ENCODE results near the gene WHRN. TPM values are rescaled to one million over a fixed set of nuclear protein-coding genes. Genes with fewer than 3 reads are reported as not detected.

The WHRN gene
- total RNA-seq, 2 donors from 2014 or later, result 7.1 to 8.6 TPM

GRCh38 chr9:114525513-114525912, 20.2 kb upstream of the WHRN start:
- Mint-ChIP-seq H3K27ac (no peak overlapping the region), H3K36me3 (ENCODE audit: insufficient read depth in 2 of 2) (no peaks in the 10 kb centered on the region), H3K9me3 (no peaks in the 10 kb centered on the region), H3K4me3 (no peak overlapping the region), H3K4me1 (ENCODE audit: low read depth) (no peaks in the 10 kb centered on the region), H3K27me3 (ENCODE audit: low read depth) (peaks cover 53% of the 10 kb centered on the region)
- ATAC-seq (replicated peaks in 1 of 2) (no peak), DNase-seq (no peak)

- Mint-ChIP-seq H3K9me3 (no peaks in the 10 kb centered on the region), H3K4me1 (ENCODE audit: low read depth) (no peaks in the 10 kb centered on the region), H3K27ac (no peak overlapping the region), H3K36me3 (ENCODE audit: insufficient read depth in 2 of 2) (no peaks in the 10 kb centered on the region), H3K4me3 (no peak overlapping the region), H3K27me3 (ENCODE audit: low read depth) (peaks cover 53% of the 10 kb centered on the region)
- ATAC-seq (replicated peaks in 1 of 2) (no peak), DNase-seq (no peak)
These were observed 19.0 kb upstream of the WHRN start for GRCh38 chr9:114524247-114524681.

GRCh38 chr9:114522847-114523246, 17.6 kb upstream of the WHRN start:
- H3K9me3 Mint-ChIP-seq, result no peaks in the 10 kb centered on the region
- no peak for ATAC-seq (replicated peaks in 1 of 2)
- H3K4me1 Mint-ChIP-seq (ENCODE audit: low read depth), result peaks cover 7% of the 10 kb centered on the region
- no peaks in the 10 kb centered on the region for H3K36me3 Mint-ChIP-seq (ENCODE audit: insufficient read depth in 2 of 2)
- H3K27ac Mint-ChIP-seq, result no peak overlapping the region
- DNase-seq, result no peak
- H3K27me3 Mint-ChIP-seq (ENCODE audit: low read depth), result peaks cover 53% of the 10 kb centered on the region
- H3K4me3 Mint-ChIP-seq, result no peak overlapping the region

GRCh38 chr9:114522286-114522685, 17.0 kb upstream of the WHRN start:
- Mint-ChIP-seq H3K4me1 (ENCODE audit: low read depth) (peaks cover 7% of the 10 kb centered on the region), H3K4me3 (no peak overlapping the region), H3K27ac (no peak overlapping the region)

GRCh38 chr9:114521846-114522245, 16.6 kb upstream of the WHRN start:
- H3K27me3 Mint-ChIP-seq (ENCODE audit: low read depth), result peaks cover 52% of the 10 kb centered on the region
- ATAC-seq (replicated peaks in 1 of 2) (no peak), DNase-seq (no peak)
- no peak overlapping the region for H3K4me3 Mint-ChIP-seq
- H3K27ac Mint-ChIP-seq, result no peak overlapping the region
- H3K36me3 Mint-ChIP-seq (ENCODE audit: insufficient read depth in 2 of 2), result no peaks in the 10 kb centered on the region
- H3K4me1 Mint-ChIP-seq (ENCODE audit: low read depth), result peaks cover 7% of the 10 kb centered on the region
- H3K9me3 Mint-ChIP-seq, result no peaks in the 10 kb centered on the region

More at GRCh38 chr9:114522286-114522685, 17.0 kb upstream of the WHRN start:
- Mint-ChIP-seq H3K36me3 (ENCODE audit: insufficient read depth in 2 of 2) (no peaks in the 10 kb centered on the region), H3K9me3 (no peaks in the 10 kb centered on the region), H3K27me3 (ENCODE audit: low read depth) (peaks cover 53% of the 10 kb centered on the region)
- no peak for ATAC-seq (replicated peaks in 1 of 2)
- DNase-seq, result no peak

- no peak for ATAC-seq (replicated peaks in 1 of 2)
- no peak overlapping the region for H3K4me3 Mint-ChIP-seq
- no peaks in the 10 kb centered on the region for H3K36me3 Mint-ChIP-seq (ENCODE audit: insufficient read depth in 2 of 2)
These were observed 13.3 kb upstream of the WHRN start for GRCh38 chr9:114518599-114519022.

GRCh38 chr9:114518120-114518519, 12.8 kb upstream of the WHRN start:
- Mint-ChIP-seq H3K4me3 (no peak overlapping the region), H3K9me3 (no peaks in the 10 kb centered on the region), H3K27me3 (ENCODE audit: low read depth) (peaks cover 18% of the 10 kb centered on the region), H3K27ac (no peak overlapping the region), H3K4me1 (ENCODE audit: low read depth) (peaks cover 10% of the 10 kb centered on the region), H3K36me3 (ENCODE audit: insufficient read depth in 2 of 2) (no peaks in the 10 kb centered on the region)
- ATAC-seq (replicated peaks in 1 of 2) (no peak), DNase-seq (no peak)

More at GRCh38 chr9:114518599-114519022, 13.3 kb upstream of the WHRN start:
- no peak for DNase-seq
- Mint-ChIP-seq H3K27ac (no peak overlapping the region), H3K27me3 (ENCODE audit: low read depth) (peaks cover 23% of the 10 kb centered on the region), H3K4me1 (ENCODE audit: low read depth) (peaks cover 7% of the 10 kb centered on the region), H3K9me3 (no peaks in the 10 kb centered on the region)

- DNase-seq (no peak), ATAC-seq (replicated peaks in 1 of 2) (peak in 1 of 2 donors; percentile 68)
- H3K27me3 Mint-ChIP-seq (ENCODE audit: low read depth), result peaks cover 12% of the 10 kb centered on the region
- H3K36me3 Mint-ChIP-seq (ENCODE audit: insufficient read depth in 2 of 2), result no peaks in the 10 kb centered on the region
- H3K9me3 Mint-ChIP-seq, result no peaks in the 10 kb centered on the region
- no peak overlapping the region for H3K27ac Mint-ChIP-seq
- H3K4me1 Mint-ChIP-seq (ENCODE audit: low read depth), result peaks cover 19% of the 10 kb centered on the region
- no peak overlapping the region for H3K4me3 Mint-ChIP-seq
These were observed 11.6 kb upstream of the WHRN start for GRCh38 chr9:114516913-114517312.

- ATAC-seq (replicated peaks in 1 of 2) (no peak), DNase-seq (no peak)
- Mint-ChIP-seq H3K4me3 (no peak overlapping the region), H3K9me3 (no peaks in the 10 kb centered on the region), H3K36me3 (ENCODE audit: insufficient read depth in 2 of 2) (no peaks in the 10 kb centered on the region), H3K27me3 (ENCODE audit: low read depth) (no peaks in the 10 kb centered on the region), H3K4me1 (ENCODE audit: low read depth) (peaks cover 19% of the 10 kb centered on the region), H3K27ac (no peak overlapping the region)
These were observed 10.3 kb upstream of the WHRN start for GRCh38 chr9:114515528-114515927.

GRCh38 chr9:114513959-114514267, 8.6 kb upstream of the WHRN start:
- H3K36me3 Mint-ChIP-seq (ENCODE audit: insufficient read depth in 2 of 2), result no peaks in the 10 kb centered on the region
- H3K4me1 Mint-ChIP-seq (ENCODE audit: low read depth), result peaks cover 19% of the 10 kb centered on the region
- ATAC-seq (replicated peaks in 1 of 2) (no peak), DNase-seq (no peak)
- peaks cover 6% of the 10 kb centered on the region for H3K27me3 Mint-ChIP-seq (ENCODE audit: low read depth)
- no peaks in the 10 kb centered on the region for H3K9me3 Mint-ChIP-seq
- no peak overlapping the region for H3K27ac Mint-ChIP-seq
- no peak overlapping the region for H3K4me3 Mint-ChIP-seq

- no peak overlapping the region for H3K27ac Mint-ChIP-seq
- H3K27me3 Mint-ChIP-seq (ENCODE audit: low read depth), result peaks cover 12% of the 10 kb centered on the region
- no peaks in the 10 kb centered on the region for H3K36me3 Mint-ChIP-seq (ENCODE audit: insufficient read depth in 2 of 2)
- DNase-seq (no peak), ATAC-seq (replicated peaks in 1 of 2) (peak in 1 of 2 donors; percentile 25)
- H3K4me3 Mint-ChIP-seq, result no peak overlapping the region
- no peaks in the 10 kb centered on the region for H3K9me3 Mint-ChIP-seq
- peaks cover 13% of the 10 kb centered on the region for H3K4me1 Mint-ChIP-seq (ENCODE audit: low read depth)
These were observed 8.0 kb upstream of the WHRN start for GRCh38 chr9:114513055-114513958.

- peaks cover 12% of the 10 kb centered on the region for H3K4me1 Mint-ChIP-seq (ENCODE audit: low read depth)
- no peak overlapping the region for H3K4me3 Mint-ChIP-seq
- DNase-seq, result no peak
- H3K9me3 Mint-ChIP-seq, result no peaks in the 10 kb centered on the region
- H3K36me3 Mint-ChIP-seq (ENCODE audit: insufficient read depth in 2 of 2), result no peaks in the 10 kb centered on the region
- peaks cover 23% of the 10 kb centered on the region for H3K27me3 Mint-ChIP-seq (ENCODE audit: low read depth)
- no peak overlapping the region for H3K27ac Mint-ChIP-seq
- ATAC-seq (replicated peaks in 1 of 2), result no peak
These were observed 7.0 kb upstream of the WHRN start for GRCh38 chr9:114511978-114512874.

GRCh38 chr9:114507726-114508125, 2.5 kb upstream of the WHRN start:
- Mint-ChIP-seq H3K4me1 (ENCODE audit: low read depth) (peaks cover 12% of the 10 kb centered on the region), H3K27me3 (ENCODE audit: low read depth) (peaks cover 38% of the 10 kb centered on the region), H3K9me3 (no peaks in the 10 kb centered on the region), H3K36me3 (ENCODE audit: insufficient read depth in 2 of 2) (no peaks in the 10 kb centered on the region), H3K4me3 (no peak overlapping the region), H3K27ac (no peak overlapping the region)
- ATAC-seq (replicated peaks in 1 of 2) (no peak), DNase-seq (no peak)
